HepG2 (cell line): ENCODE data around the gene C3orf18.

ENCODE experiments used
- HHEX ChIP-seq: IDR thresholded peaks from 2 replicates; pipeline ENCODE4 v1.6.1; 2016; ENCODE audit warnings: control low read depth
- ZNF24 ChIP-seq: fragments of 450-650 bp; IDR thresholded peaks from 2 replicates; pipeline ENCODE4 v1.6.1; 2017; ENCODE audit warnings: antibody characterized with exemption, mild to moderate bottlenecking
- TF ChIP-seq, protein P1 (sequence below): IDR thresholded peaks from 2 replicates; pipeline ENCODE4 v1.6.1; 2016; ENCODE audit warnings: missing genetic modification reagents, missing compliant biosample characterization

DNA sequence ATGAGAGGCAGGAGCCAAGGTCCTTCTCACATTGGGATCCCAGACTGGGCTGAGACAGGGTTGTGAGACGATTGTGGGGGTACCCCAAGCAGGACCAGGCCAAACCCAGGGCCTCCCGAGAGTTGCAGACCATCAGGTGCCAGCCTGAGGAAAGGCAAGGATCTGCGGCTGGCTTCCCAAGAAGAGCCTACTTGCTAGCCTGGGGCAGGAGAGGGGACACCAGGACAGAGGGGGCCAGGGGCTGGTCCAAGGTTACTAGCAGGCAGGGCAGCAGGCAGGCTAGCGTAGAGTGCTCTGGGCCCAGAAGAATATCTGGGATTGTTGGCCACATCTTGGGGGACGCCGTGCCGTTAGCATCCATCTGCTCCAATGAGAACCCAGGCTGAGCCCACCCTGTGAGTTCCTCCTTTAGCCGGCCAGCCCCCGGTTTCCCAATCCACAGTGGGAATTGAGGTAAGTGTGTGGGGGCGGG, 43.5 kb upstream of the C3orf18 start:
- TF ChIP-seq, protein P1, sequence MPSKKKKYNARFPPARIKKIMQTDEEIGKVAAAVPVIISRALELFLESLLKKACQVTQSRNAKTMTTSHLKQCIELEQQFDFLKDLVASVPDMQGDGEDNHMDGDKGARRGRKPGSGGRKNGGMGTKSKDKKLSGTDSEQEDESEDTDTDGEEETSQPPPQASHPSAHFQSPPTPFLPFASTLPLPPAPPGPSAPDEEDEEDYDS (CRISPR knock-in tag) = no peak
- TF ChIP-seq ZNF24 (no peak), HHEX (no peak)
